ENCODE data around the gene TRIM14.

TRIM14 gene

GRCh38 chr9:98118640-98119601, at the start of gene TRIM14:
TRIM14 (minus strand) TSS chr9:98119222; CDS start chr9:98119188, 34 bp downstream.
- DNase-seq = peak; percentile 75

GRCh38 chr9:98168153-98168780, 49.2 kb upstream of the TRIM14 start:
- no peak for DNase-seq

- DNase-seq = no peak
Measured at GRCh38 chr9:98164912-98165311, 45.9 kb upstream of the TRIM14 start.

- DNase-seq = peak; percentile 62
Measured at GRCh38 chr9:98162613-98163012, 43.6 kb upstream of the TRIM14 start.

GRCh38 chr9:98161851-98162250, 42.8 kb upstream of the TRIM14 start:
- DNase-seq = no peak

GRCh38 chr9:98159790-98160189, 40.8 kb upstream of the TRIM14 start:
- DNase-seq = no peak

- DNase-seq = no peak
Measured at GRCh38 chr9:98159301-98159700, 40.3 kb upstream of the TRIM14 start.

- no peak for DNase-seq
Measured at GRCh38 chr9:98158071-98158831, 39.2 kb upstream of the TRIM14 start.

- no peak for DNase-seq
Measured at GRCh38 chr9:98157372-98157771, 38.4 kb upstream of the TRIM14 start.

GRCh38 chr9:98154678-98155077, 35.7 kb upstream of the TRIM14 start:
- DNase-seq = no peak

GRCh38 chr9:98152526-98152925, 33.5 kb upstream of the TRIM14 start:
- DNase-seq = no peak

GRCh38 chr9:98150721-98151120, 31.7 kb upstream of the TRIM14 start:
- no peak for DNase-seq

- DNase-seq = no peak
Measured at GRCh38 chr9:98150164-98150563, 31.1 kb upstream of the TRIM14 start.

- no peak for DNase-seq
Measured at GRCh38 chr9:98149422-98149821, 30.4 kb upstream of the TRIM14 start.

GRCh38 chr9:98148486-98148885, 29.5 kb upstream of the TRIM14 start:
- DNase-seq = no peak

GRCh38 chr9:98147582-98147981, 28.6 kb upstream of the TRIM14 start:
- no peak for DNase-seq

- DNase-seq = no peak
Measured at GRCh38 chr9:98146101-98146991, 27.3 kb upstream of the TRIM14 start.

GRCh38 chr9:98144631-98145030, 25.6 kb upstream of the TRIM14 start:
- DNase-seq = no peak

GRCh38 chr9:98144076-98144475, 25.1 kb upstream of the TRIM14 start:
- DNase-seq = no peak

- peak; percentile 96 for DNase-seq
Measured at GRCh38 chr9:98142925-98143481, 24.0 kb upstream of the TRIM14 start.

- peak; percentile 69 for DNase-seq
Measured at GRCh38 chr9:98142182-98142907, 23.3 kb upstream of the TRIM14 start.

All from eye (tissue), 1 donor.